NCI-H446 treated with DMSO at 0.1 percent for 48 hours (cell line): ENCODE results near the gene ADGRD2.

Experiments
- DNase-seq: peaks from one replicate; lab custom pipeline; 2025; lab: John Stamatoyannopoulos, UW

ADGRD2 gene

GRCh38 chr9:124436320-124436719, 13.9 kb upstream of the ADGRD2 start:
- DNase-seq = no peak

GRCh38 chr9:124437086-124437485, 13.2 kb upstream of the ADGRD2 start:
- no peak for DNase-seq

- DNase-seq = no peak
Observed at GRCh38 chr9:124438091-124438490, 12.2 kb upstream of the ADGRD2 start.

GRCh38 chr9:124439086-124439485, 11.2 kb upstream of the ADGRD2 start:
- DNase-seq = no peak

- DNase-seq = no peak
Observed at GRCh38 chr9:124439686-124440243, 10.5 kb upstream of the ADGRD2 start.

GRCh38 chr9:124440786-124441185, 9.5 kb upstream of the ADGRD2 start:
- no peak for DNase-seq

- DNase-seq = no peak
Observed at GRCh38 chr9:124441291-124441690, 9.0 kb upstream of the ADGRD2 start.

GRCh38 chr9:124442379-124442778, 7.9 kb upstream of the ADGRD2 start:
- DNase-seq = no peak

GRCh38 chr9:124442826-124443225, 7.4 kb upstream of the ADGRD2 start:
- DNase-seq = no peak

- no peak for DNase-seq
Observed at GRCh38 chr9:124443625-124444024, 6.6 kb upstream of the ADGRD2 start.

- no peak for DNase-seq
Observed at GRCh38 chr9:124444166-124444565, 6.1 kb upstream of the ADGRD2 start.

GRCh38 chr9:124447297-124447661, 3.0 kb upstream of the ADGRD2 start:
- DNase-seq = no peak

- no peak for DNase-seq
Observed at GRCh38 chr9:124448019-124448418, 2.2 kb upstream of the ADGRD2 start.

GRCh38 chr9:124449381-124450151, 685 bp upstream of the ADGRD2 start:
- no peak for DNase-seq

- no peak for DNase-seq
Observed at GRCh38 chr9:124450931-124451661, 845 bp downstream of the ADGRD2 start.

- DNase-seq = no peak
Observed at GRCh38 chr9:124452326-124452725, 2.1 kb downstream of the ADGRD2 start.

GRCh38 chr9:124452841-124453585, 2.8 kb downstream of the ADGRD2 start:
- no peak for DNase-seq

GRCh38 chr9:124453586-124454191, 3.4 kb downstream of the ADGRD2 start:
- no peak for DNase-seq

GRCh38 chr9:124454296-124454695, 4.0 kb downstream of the ADGRD2 start:
- DNase-seq = no peak

- DNase-seq = no peak
Observed at GRCh38 chr9:124454791-124455443, 4.7 kb downstream of the ADGRD2 start.

GRCh38 chr9:124455820-124456219, 5.6 kb downstream of the ADGRD2 start:
- no peak for DNase-seq
